Vagina (tissue), 2 donors: Measurements from ENCODE around the gene INHBC. TPM values are rescaled to one million over a fixed set of nuclear protein-coding genes. Genes with fewer than 3 reads are reported as not detected.
"Not testable (repeated sequence)": the region's sequence is repeated elsewhere in the genome, so short reads cannot be mapped to it uniquely, and the experiment has no call there.

Experiments
- DNase-seq, 2 donors: peaks; one replicate each; pipeline ENCODE4 v3.0.0-alpha.2; 2017; ENCODE audit errors: extremely low spot score in 2 of 2
- H3K27ac ChIP-seq: fragments of 200-600 bp; sonication (generic); one replicate; pipeline ENCODE4 v1.5.1; 2019
- H3K27me3 ChIP-seq: fragments of 200-600 bp; sonication (generic); one replicate; pipeline ENCODE4 v1.5.1; 2019
- H3K36me3 ChIP-seq, 2 donors: fragments of 200-600 bp; sonication (generic); one replicate each; pipeline ENCODE4 v1.5.1; 2017 to 2019
- H3K4me1 ChIP-seq: fragments of 200-600 bp; sonication (generic); one replicate; pipeline ENCODE4 v1.5.1; 2019
- H3K4me3 ChIP-seq, 2 donors: fragments of 200-600 bp; sonication (generic); 1 replicate in 1 of 2; 2 replicates in 1 of 2; pipeline ENCODE4 v1.5.1; 2016 to 2019
- H3K9me3 ChIP-seq: fragments of 200-600 bp; sonication (generic); one replicate; pipeline ENCODE4 v1.5.1; 2019
- CTCF ChIP-seq, 3 experiments: fragments of 450-650 bp in 2 of 3; fragments of 200-600 bp in 1 of 3; sonication (generic) in 1 of 3; IDR thresholded peaks; one replicate each; pipeline ENCODE4 v1.5.1; 2017 to 2019; ENCODE audit warnings: antibody characterized with exemption in 3 of 3, mild to moderate bottlenecking in 2 of 3, moderate library complexity in 2 of 3
- POLR2A ChIP-seq, 2 donors: fragments of 450-650 bp; IDR thresholded peaks; one replicate each; pipeline ENCODE4 v1.6.1; 2017; ENCODE audit warnings: antibody characterized with exemption in 2 of 2, mild to moderate bottlenecking in 2 of 2, moderate library complexity in 2 of 2
- POLR2AphosphoS5 ChIP-seq, 2 donors: sonication (generic); formaldehyde crosslinking; IDR thresholded peaks; one replicate each; pipeline ENCODE4 v1.9.0; 2017; ENCODE audit warnings: antibody characterized with exemption in 2 of 2, mild to moderate bottlenecking in 2 of 2, low read depth in 1 of 2; ENCODE audit not compliant: insufficient read depth in 1 of 2
- intact Hi-C: fragments of 100-400 bp; cut with DNase I; formaldehyde crosslinking; loops from one replicate; pipeline ENCODE4 v1.15.1; 2023
- total RNA-seq: library from RNA; depleted of rRNA; stranded (reverse); fragments of >200 nt; gene quantifications from one replicate; pipeline ENCODE4 v1.2.3, GENCODE V29; 2016

Gene INHBC
- total RNA-seq, 1 donor from 2014 or later = not detected

- H3K36me3 ChIP-seq = no peaks in the 10 kb centered on the region
- TF ChIP-seq POLR2AphosphoS5 (IDR thresholded peaks at IDR 0.05; ENCODE audit: insufficient read depth in 1 of 2, low read depth in 1 of 2) = no peak
- no peak for TF ChIP-seq POLR2A (IDR thresholded peaks at IDR 0.05)
- TF ChIP-seq CTCF (IDR thresholded peaks at IDR 0.05) = no peak
- no peaks in the 10 kb centered on the region for H3K27me3 ChIP-seq
- H3K9me3 ChIP-seq = no peaks in the 10 kb centered on the region
- H3K4me3 ChIP-seq = no peak overlapping the region
- intact Hi-C loops = no loop called here
- H3K27ac ChIP-seq = no peak overlapping the region
- H3K4me1 ChIP-seq = no peaks in the 10 kb centered on the region
- DNase-seq = no peak
Measured at GRCh38 chr12:57435293-57435692, 709 bp downstream of the INHBC start.

GRCh38 chr12:57438400-57438799, 3.8 kb downstream of the INHBC start:
- Histone ChIP-seq H3K27ac (no peak overlapping the region), H3K4me3 (no peak overlapping the region), H3K36me3 (no peaks in the 10 kb centered on the region), H3K27me3 (no peaks in the 10 kb centered on the region), H3K9me3 (no peaks in the 10 kb centered on the region), H3K4me1 (no peaks in the 10 kb centered on the region)
- DNase-seq = no peak
- intact Hi-C loops = no loop called here
- no peak for TF ChIP-seq CTCF (IDR thresholded peaks at IDR 0.05)
- no peak for TF ChIP-seq POLR2AphosphoS5 (IDR thresholded peaks at IDR 0.05; ENCODE audit: insufficient read depth in 1 of 2, low read depth in 1 of 2)
- TF ChIP-seq POLR2A (IDR thresholded peaks at IDR 0.05) = no peak

- Histone ChIP-seq H3K27ac (no peak overlapping the region), H3K4me1 (no peaks in the 10 kb centered on the region), H3K36me3 (no peaks in the 10 kb centered on the region), H3K27me3 (no peaks in the 10 kb centered on the region), H3K4me3 (no peak overlapping the region), H3K9me3 (no peaks in the 10 kb centered on the region)
- intact Hi-C loops = no loop called here
- no peak for DNase-seq
- TF ChIP-seq POLR2AphosphoS5 (IDR thresholded peaks at IDR 0.05; ENCODE audit: insufficient read depth in 1 of 2, low read depth in 1 of 2) (no peak), CTCF (IDR thresholded peaks at IDR 0.05) (no peak), POLR2A (IDR thresholded peaks at IDR 0.05) (no peak)
Measured at GRCh38 chr12:57439762-57440266, 5.2 kb downstream of the INHBC start.

- H3K36me3 ChIP-seq, H3K27ac ChIP-seq, H3K4me1 ChIP-seq, DNase-seq, H3K4me3 ChIP-seq, H3K27me3 ChIP-seq, intact Hi-C loops, H3K9me3 ChIP-seq: not testable (repeated sequence)
Measured at GRCh38 chr12:57441393-57441792, 6.8 kb downstream of the INHBC start.

GRCh38 chr12:57441846-57442427, 7.4 kb downstream of the INHBC start:
- Histone ChIP-seq H3K27ac (no peak overlapping the region), H3K4me3 (no peak overlapping the region), H3K4me1 (no peaks in the 10 kb centered on the region), H3K9me3 (no peaks in the 10 kb centered on the region), H3K36me3 (no peaks in the 10 kb centered on the region), H3K27me3 (no peaks in the 10 kb centered on the region)
- no peak for DNase-seq
- intact Hi-C loops = no loop called here
- TF ChIP-seq CTCF (IDR thresholded peaks at IDR 0.05) (no peak), POLR2A (IDR thresholded peaks at IDR 0.05) (no peak), POLR2AphosphoS5 (IDR thresholded peaks at IDR 0.05; ENCODE audit: insufficient read depth in 1 of 2, low read depth in 1 of 2) (no peak)

- H3K4me1 ChIP-seq, H3K4me3 ChIP-seq, H3K9me3 ChIP-seq, H3K27ac ChIP-seq, H3K36me3 ChIP-seq, intact Hi-C loops, H3K27me3 ChIP-seq, DNase-seq: not testable (repeated sequence)
Measured at GRCh38 chr12:57444337-57444736, 9.8 kb downstream of the INHBC start.
